ENCODE data around the gene TM6SF1. TPM values are rescaled to one million over a fixed set of nuclear protein-coding genes. Genes with fewer than 3 reads are reported as not detected.

Gene TM6SF1
- total RNA-seq, 1 donor from 2014 or later: 6.3 TPM

DNA sequence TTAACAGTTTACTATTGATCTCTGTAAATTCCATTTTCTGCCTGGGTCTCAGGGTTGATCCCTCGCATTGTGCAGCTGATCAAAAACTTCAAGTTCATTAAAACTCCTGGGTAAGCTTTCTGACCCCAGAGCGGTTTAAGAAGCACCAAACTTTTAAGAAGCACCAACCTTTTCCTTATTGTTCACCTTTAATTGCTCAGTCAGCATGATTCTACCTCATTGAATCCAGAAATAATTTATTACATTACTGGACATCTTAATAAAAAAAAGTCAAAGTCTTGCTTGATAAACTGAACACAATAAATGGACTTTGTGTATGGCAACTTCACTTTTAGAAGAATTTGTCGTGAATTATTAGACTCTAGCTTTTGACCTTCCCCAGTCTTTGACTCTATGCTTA, 53.3 kb downstream of the TM6SF1 start:
- TF ChIP-seq, protein P1, sequence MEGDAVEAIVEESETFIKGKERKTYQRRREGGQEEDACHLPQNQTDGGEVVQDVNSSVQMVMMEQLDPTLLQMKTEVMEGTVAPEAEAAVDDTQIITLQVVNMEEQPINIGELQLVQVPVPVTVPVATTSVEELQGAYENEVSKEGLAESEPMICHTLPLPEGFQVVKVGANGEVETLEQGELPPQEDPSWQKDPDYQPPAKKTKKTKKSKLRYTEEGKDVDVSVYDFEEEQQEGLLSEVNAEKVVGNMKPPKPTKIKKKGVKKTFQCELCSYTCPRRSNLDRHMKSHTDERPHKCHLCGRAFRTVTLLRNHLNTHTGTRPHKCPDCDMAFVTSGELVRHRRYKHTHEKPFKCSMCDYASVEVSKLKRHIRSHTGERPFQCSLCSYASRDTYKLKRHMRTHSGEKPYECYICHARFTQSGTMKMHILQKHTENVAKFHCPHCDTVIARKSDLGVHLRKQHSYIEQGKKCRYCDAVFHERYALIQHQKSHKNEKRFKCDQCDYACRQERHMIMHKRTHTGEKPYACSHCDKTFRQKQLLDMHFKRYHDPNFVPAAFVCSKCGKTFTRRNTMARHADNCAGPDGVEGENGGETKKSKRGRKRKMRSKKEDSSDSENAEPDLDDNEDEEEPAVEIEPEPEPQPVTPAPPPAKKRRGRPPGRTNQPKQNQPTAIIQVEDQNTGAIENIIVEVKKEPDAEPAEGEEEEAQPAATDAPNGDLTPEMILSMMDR (IDR thresholded peaks at IDR 0.05): no peak
- Histone ChIP-seq H3K4me3 (no peak overlapping the region), H3K4me1 (no peaks in the 10 kb centered on the region), H3K27me3 (no peaks in the 10 kb centered on the region), H3K9me3 (peaks cover 0 to 12% of the 10 kb centered on the region in 2 donors), H3K36me3 (peaks cover 6 to 38% of the 10 kb centered on the region in 2 donors), H3K27ac (no peak overlapping the region)
- intact Hi-C loops (cut with DNase I): no loop called here
- no peak for DNase-seq (ENCODE audit: low spot score in 2 of 2)

DNA sequence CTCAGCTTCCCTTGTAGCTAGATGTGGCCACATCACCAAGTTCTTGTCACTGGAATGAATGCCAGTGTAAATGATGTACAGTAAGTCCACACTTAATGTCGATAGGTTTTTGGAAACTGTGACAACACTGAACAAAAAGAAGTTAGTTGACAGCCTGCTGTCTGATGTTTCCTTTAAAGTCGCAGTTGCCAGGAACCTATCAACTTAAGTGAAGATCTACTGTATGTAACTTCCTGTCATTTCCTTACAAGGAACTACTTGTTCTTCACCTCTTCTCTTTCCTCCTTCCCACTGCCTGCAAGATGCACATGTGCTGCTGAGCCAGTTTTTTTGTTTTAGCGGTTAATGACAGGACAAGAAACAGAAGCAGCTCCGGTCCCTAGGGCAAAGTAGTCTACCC, 55.6 kb downstream of the TM6SF1 start:
- Histone ChIP-seq H3K4me3 (no peak overlapping the region), H3K27me3 (no peaks in the 10 kb centered on the region), H3K36me3 (peaks cover 0 to 21% of the 10 kb centered on the region in 2 donors), H3K9me3 (peaks cover 3 to 34% of the 10 kb centered on the region in 2 donors), H3K4me1 (no peaks in the 10 kb centered on the region), H3K27ac (no peak overlapping the region)
- intact Hi-C loops (cut with DNase I): no loop called here
- TF ChIP-seq, protein P1 (IDR thresholded peaks at IDR 0.05): no peak
- DNase-seq (ENCODE audit: low spot score in 2 of 2): no peak

DNA sequence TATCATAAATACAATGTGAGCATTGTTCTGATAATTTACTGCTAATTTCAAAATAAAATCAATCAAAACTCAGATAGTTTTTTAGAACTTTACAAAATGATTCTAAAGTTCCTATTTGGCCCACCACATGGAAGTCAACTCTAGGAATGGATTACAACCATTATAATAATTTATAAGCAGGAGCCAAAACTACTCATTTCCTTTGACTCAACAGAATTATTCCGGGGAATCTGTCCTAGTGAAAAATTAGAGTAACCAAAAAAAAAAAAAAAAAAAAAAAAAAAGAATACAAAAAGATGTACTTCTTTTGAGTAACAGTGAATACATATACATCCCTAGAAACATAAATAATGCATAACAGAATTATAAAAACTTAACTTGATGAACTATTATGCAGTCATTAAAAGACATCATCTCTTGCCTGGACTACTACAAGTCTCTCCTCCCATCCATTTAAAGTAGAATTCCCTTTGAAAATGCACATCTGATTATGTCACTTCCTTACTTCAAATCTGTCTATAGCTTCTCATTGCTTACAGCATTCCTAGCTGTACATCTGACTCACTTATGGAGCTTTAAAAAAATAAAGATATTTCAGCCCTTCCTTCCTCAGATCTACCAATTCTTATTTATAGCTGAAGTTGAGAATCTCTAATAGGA, 56.8 kb downstream of the TM6SF1 start:
- no peak overlapping the region for H3K4me3 ChIP-seq
- no peak for DNase-seq (ENCODE audit: low spot score in 2 of 2)
- H3K27ac ChIP-seq: no peak overlapping the region
- intact Hi-C loops (cut with DNase I): no loop called here
- peaks cover 3 to 43% of the 10 kb centered on the region in 2 donors for H3K9me3 ChIP-seq
- no peaks in the 10 kb centered on the region for H3K27me3 ChIP-seq
- H3K36me3 ChIP-seq: peaks cover 0 to 21% of the 10 kb centered on the region in 2 donors
- no peaks in the 10 kb centered on the region for H3K4me1 ChIP-seq
- TF ChIP-seq, protein P1 (IDR thresholded peaks at IDR 0.05): no peak

DNA sequence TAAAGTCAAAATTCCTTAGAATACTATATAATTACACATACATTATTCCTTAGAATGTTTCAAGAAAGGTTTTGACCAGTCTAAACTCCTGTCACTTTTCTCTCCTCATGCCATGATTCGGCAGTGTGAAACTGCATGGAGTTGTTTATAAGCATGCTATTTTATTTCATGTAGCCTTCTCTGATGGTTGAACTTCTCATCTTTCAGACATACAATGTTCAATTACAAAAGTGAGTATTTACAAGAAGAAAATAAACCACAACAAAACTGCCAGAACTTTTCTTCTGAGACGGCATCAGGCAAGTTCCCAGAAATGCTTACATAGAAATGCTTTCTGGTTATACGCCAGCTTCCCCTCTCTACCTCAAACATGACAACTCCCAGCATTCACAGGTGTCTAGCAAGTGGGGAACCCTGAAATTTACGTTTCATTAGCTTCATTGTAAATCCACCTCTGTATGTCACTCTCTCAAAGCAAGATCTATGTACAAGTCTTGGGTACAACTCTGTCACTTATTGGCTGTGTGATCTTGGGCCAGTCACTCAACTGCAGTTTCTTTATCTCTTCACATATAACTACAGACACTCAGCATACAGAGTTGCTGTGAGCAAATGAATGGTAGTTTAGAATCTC, 57.4 kb downstream of the TM6SF1 start:
- TF ChIP-seq, protein P1 (IDR thresholded peaks at IDR 0.05): no peak
- H3K9me3 ChIP-seq: peaks cover 3 to 43% of the 10 kb centered on the region in 2 donors
- intact Hi-C loops (cut with DNase I): no loop called here

DNA sequence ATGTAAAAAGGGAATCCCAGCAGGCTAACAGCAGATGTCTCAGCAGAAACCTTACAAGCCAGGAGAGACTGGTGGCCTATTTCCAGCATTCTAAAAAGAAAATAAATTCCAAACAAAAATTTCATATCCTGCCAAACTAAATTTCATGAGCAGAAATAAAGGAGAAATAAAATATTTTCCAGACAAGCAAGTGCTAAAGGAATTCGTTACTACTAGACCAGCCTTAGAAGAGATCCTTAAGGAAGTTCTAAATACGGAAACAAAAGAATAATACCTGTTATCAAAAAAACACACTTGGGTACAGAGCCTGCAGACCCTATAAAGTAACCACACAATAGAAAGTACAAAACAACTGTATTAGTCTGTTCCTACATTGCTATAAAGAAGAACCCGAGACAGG, 58.8 kb downstream of the TM6SF1 start:
- no peak overlapping the region for H3K27ac ChIP-seq
- H3K9me3 ChIP-seq: peaks cover 3 to 43% of the 10 kb centered on the region in 2 donors
- intact Hi-C loops (cut with DNase I): no loop called here
- TF ChIP-seq, protein P1 (IDR thresholded peaks at IDR 0.05): no peak
- DNase-seq (ENCODE audit: low spot score in 2 of 2): no peak
- no peaks in the 10 kb centered on the region for H3K4me1 ChIP-seq
- H3K4me3 ChIP-seq: no peak overlapping the region
- H3K36me3 ChIP-seq: peaks cover 0 to 10% of the 10 kb centered on the region in 2 donors
- no peaks in the 10 kb centered on the region for H3K27me3 ChIP-seq

More for the DNA sequence above, 57.4 kb downstream of the TM6SF1 start:
- no peak overlapping the region for H3K27ac ChIP-seq
- no peak for DNase-seq (ENCODE audit: low spot score in 2 of 2)
- no peak overlapping the region for H3K4me3 ChIP-seq
- no peaks in the 10 kb centered on the region for H3K27me3 ChIP-seq
- peaks cover 0 to 17% of the 10 kb centered on the region in 2 donors for H3K36me3 ChIP-seq
- H3K4me1 ChIP-seq: no peaks in the 10 kb centered on the region

Data from ascending aorta (tissue), 2 donors.